ENCODE data around the gene HDAC9.
A peak's percentile ranks its signal among the peaks of the same experiment; 100 is the strongest.

Gene HDAC9

GRCh38 chr7:18656362-18656761 lies 160.8 kb downstream of the HDAC9 start:
- TF ChIP-seq CTCF (conservative IDR thresholded peaks at IDR 0.05), result no peak
- no peak for TF ChIP-seq ZFX (IDR thresholded peaks at IDR 0.05)
- H3K27ac ChIP-seq, result no peak overlapping the region

GRCh38 chr7:18659746-18660145 lies 164.2 kb downstream of the HDAC9 start:
- H3K27ac ChIP-seq, result no peak overlapping the region
- TF ChIP-seq ZFX (IDR thresholded peaks at IDR 0.05) (no peak), CTCF (conservative IDR thresholded peaks at IDR 0.05) (no peak)

- TF ChIP-seq ZFX (IDR thresholded peaks at IDR 0.05), result no peak
- no peak for TF ChIP-seq CTCF (conservative IDR thresholded peaks at IDR 0.05)
- no peak overlapping the region for H3K27ac ChIP-seq
Observed at GRCh38 chr7:18663321-18663720, 167.8 kb downstream of the HDAC9 start.

GRCh38 chr7:18666107-18666728 lies 170.7 kb downstream of the HDAC9 start:
- TF ChIP-seq CTCF (conservative IDR thresholded peaks at IDR 0.05) (peak; percentile 98), ZFX (IDR thresholded peaks at IDR 0.05) (no peak)
- no peak overlapping the region for H3K27ac ChIP-seq

GRCh38 chr7:18667466-18667865 lies 171.9 kb downstream of the HDAC9 start:
- no peak overlapping the region for H3K27ac ChIP-seq
- TF ChIP-seq ZFX (IDR thresholded peaks at IDR 0.05) (no peak), CTCF (conservative IDR thresholded peaks at IDR 0.05) (no peak)

GRCh38 chr7:18671176-18671575 lies 175.6 kb downstream of the HDAC9 start:
- no peak overlapping the region for H3K27ac ChIP-seq
- TF ChIP-seq ZFX (IDR thresholded peaks at IDR 0.05), result no peak
- no peak for TF ChIP-seq CTCF (conservative IDR thresholded peaks at IDR 0.05)

- TF ChIP-seq ZFX (IDR thresholded peaks at IDR 0.05), result no peak
- TF ChIP-seq CTCF (conservative IDR thresholded peaks at IDR 0.05), result no peak
- no peak overlapping the region for H3K27ac ChIP-seq
Observed at GRCh38 chr7:18675579-18675978, 180.0 kb downstream of the HDAC9 start.
